IPS-20b (cell line): ENCODE measurements around the gene DHFR2.
"Not testable (repeated sequence)": the region's sequence is repeated elsewhere in the genome, so short reads cannot be mapped to it uniquely, and the experiment has no call there.

Experiments used
- H3K27ac ChIP-seq: one replicate; pipeline ENCODE4 v1.5.1; 2013; ENCODE audit warnings: low read length
- H3K27me3 ChIP-seq: 2 replicates; pipeline ENCODE4 v1.6.1; 2013; ENCODE audit warnings: mild to moderate bottlenecking, low read length, inconsistent platforms; ENCODE audit not compliant: insufficient read depth
- H3K36me3 ChIP-seq: 2 replicates; pipeline ENCODE4 v1.6.1; 2013; ENCODE audit warnings: low read depth, mild to moderate bottlenecking, inconsistent platforms, low read length, moderate library complexity; ENCODE audit not compliant: insufficient read depth
- H3K4me1 ChIP-seq: 2 replicates; pipeline ENCODE4 v1.6.1; 2013; ENCODE audit warnings: mild to moderate bottlenecking, control low read depth, inconsistent platforms, low read length, moderate library complexity; ENCODE audit not compliant: insufficient read depth
- H3K4me3 ChIP-seq: 2 replicates; pipeline ENCODE4 v1.5.1; 2013; ENCODE audit warnings: mild to moderate bottlenecking, low read length, inconsistent platforms
- H3K9ac ChIP-seq: 2 replicates; pipeline ENCODE4 v1.6.1; 2013; ENCODE audit warnings: low read depth, mild to moderate bottlenecking, inconsistent platforms, low read length, moderate library complexity
- H3K9me3 ChIP-seq: 2 replicates; pipeline ENCODE4 v1.6.1; 2013; ENCODE audit warnings: mild to moderate bottlenecking, low read depth, low read length, inconsistent platforms; ENCODE audit not compliant: insufficient read depth

DHFR2 gene

GRCh38 chr3:94062513-94063404 is at the start of gene DHFR2, which contains the start of gene NSUN3:
Gene DHFR2, minus strand, starts transcription at chr3:94062916. Its CDS starts 1,405 bp downstream, at chr3:94061511.
Gene NSUN3, plus strand, starts transcription at chr3:94063061. Its CDS starts 66 bp downstream, at chr3:94063127.
- Histone ChIP-seq H3K4me3 (peak within 1 kb of the TSS; percentile 95), H3K27me3 (no peaks in the 10 kb centered on the region), H3K9me3 (no peaks in the 10 kb centered on the region), H3K4me1 (no peaks in the 10 kb centered on the region; the same call in 1 of the 2 replicates), H3K27ac (peak within 1 kb of the TSS; percentile 84), H3K36me3 (peaks cover 8% of the 10 kb centered on the region; the same call in 1 of the 2 replicates), H3K9ac (peak within 1 kb of the TSS; percentile 97)

- H3K4me3 ChIP-seq, result no peak overlapping the region
- H3K9ac ChIP-seq, result no peak overlapping the region
- H3K27ac ChIP-seq, result no peak overlapping the region
These were observed 48.1 kb upstream of the DHFR2 start for GRCh38 chr3:94110854-94111253.

GRCh38 chr3:94110232-94110631 is 47.5 kb upstream of the DHFR2 start:
- not testable (repeated sequence) for H3K9ac ChIP-seq

More at GRCh38 chr3:94110854-94111253, 48.1 kb upstream of the DHFR2 start:
- no peaks in the 10 kb centered on the region for H3K9me3 ChIP-seq
- peaks cover 3% of the 10 kb centered on the region; the same call in 1 of the 2 replicates for H3K4me1 ChIP-seq
- H3K27me3 ChIP-seq, result no peaks in the 10 kb centered on the region
- H3K36me3 ChIP-seq, result peaks cover 5% of the 10 kb centered on the region; the same call in 1 of the 2 replicates

GRCh38 chr3:94106268-94106667 is 43.6 kb upstream of the DHFR2 start:
- Histone ChIP-seq H3K36me3 (no peaks in the 10 kb centered on the region), H3K4me3 (no peak overlapping the region)

More at GRCh38 chr3:94110232-94110631, 47.5 kb upstream of the DHFR2 start:
- not testable (repeated sequence) for H3K27ac ChIP-seq, H3K9me3 ChIP-seq, H3K27me3 ChIP-seq, H3K4me1 ChIP-seq, H3K4me3 ChIP-seq, H3K36me3 ChIP-seq

GRCh38 chr3:94101860-94102259 is 39.1 kb upstream of the DHFR2 start:
- Histone ChIP-seq H3K4me3 (no peak overlapping the region), H3K27ac (no peak overlapping the region), H3K4me1 (no peaks in the 10 kb centered on the region), H3K9ac (no peak overlapping the region), H3K27me3 (no peaks in the 10 kb centered on the region), H3K36me3 (peaks cover 16% of the 10 kb centered on the region; the same call in 1 of the 2 replicates), H3K9me3 (no peaks in the 10 kb centered on the region)

More at GRCh38 chr3:94106268-94106667, 43.6 kb upstream of the DHFR2 start:
- Histone ChIP-seq H3K4me1 (no peaks in the 10 kb centered on the region), H3K27me3 (no peaks in the 10 kb centered on the region), H3K9me3 (no peaks in the 10 kb centered on the region), H3K9ac (no peak overlapping the region), H3K27ac (no peak overlapping the region)

- no peak overlapping the region for H3K27ac ChIP-seq
- H3K9me3 ChIP-seq, result no peaks in the 10 kb centered on the region
- H3K36me3 ChIP-seq, result peaks cover 30% of the 10 kb centered on the region; the same call in 1 of the 2 replicates
- H3K4me1 ChIP-seq, result no peaks in the 10 kb centered on the region
- no peak overlapping the region for H3K9ac ChIP-seq
- H3K4me3 ChIP-seq, result no peak overlapping the region
- H3K27me3 ChIP-seq, result no peaks in the 10 kb centered on the region
These were observed 36.6 kb upstream of the DHFR2 start for GRCh38 chr3:94099311-94099710.

- Histone ChIP-seq H3K27me3 (no peaks in the 10 kb centered on the region), H3K4me3 (no peak overlapping the region), H3K9ac (no peak overlapping the region), H3K4me1 (no peaks in the 10 kb centered on the region), H3K27ac (no peak overlapping the region), H3K9me3 (no peaks in the 10 kb centered on the region), H3K36me3 (peaks cover 30% of the 10 kb centered on the region; the same call in 1 of the 2 replicates)
These were observed 35.7 kb upstream of the DHFR2 start for GRCh38 chr3:94098452-94098851.

- H3K4me1 ChIP-seq, result no peaks in the 10 kb centered on the region
- H3K27me3 ChIP-seq, result no peaks in the 10 kb centered on the region
- H3K27ac ChIP-seq, result no peak overlapping the region
- H3K4me3 ChIP-seq, result no peak overlapping the region
- H3K9me3 ChIP-seq, result no peaks in the 10 kb centered on the region
- H3K36me3 ChIP-seq, result peaks cover 27% of the 10 kb centered on the region; the same call in 1 of the 2 replicates
- no peak overlapping the region for H3K9ac ChIP-seq
These were observed 32.4 kb upstream of the DHFR2 start for GRCh38 chr3:94095111-94095510.

- Histone ChIP-seq H3K9ac (no peak overlapping the region), H3K4me1 (no peaks in the 10 kb centered on the region), H3K27ac (no peak overlapping the region), H3K36me3 (peaks cover 17% of the 10 kb centered on the region; the same call in 1 of the 2 replicates), H3K4me3 (no peak overlapping the region), H3K27me3 (no peaks in the 10 kb centered on the region), H3K9me3 (no peaks in the 10 kb centered on the region)
These were observed 30.4 kb upstream of the DHFR2 start for GRCh38 chr3:94093151-94093550.

GRCh38 chr3:94092086-94092485 is 29.4 kb upstream of the DHFR2 start:
- no peak overlapping the region for H3K4me3 ChIP-seq
- H3K9me3 ChIP-seq, result no peaks in the 10 kb centered on the region
- H3K36me3 ChIP-seq, result peaks cover 14% of the 10 kb centered on the region; the same call in 1 of the 2 replicates
- H3K9ac ChIP-seq, result no peak overlapping the region
- no peak overlapping the region for H3K27ac ChIP-seq
- no peaks in the 10 kb centered on the region for H3K4me1 ChIP-seq
- no peaks in the 10 kb centered on the region for H3K27me3 ChIP-seq

GRCh38 chr3:94089126-94089525 is 26.4 kb upstream of the DHFR2 start:
- H3K9me3 ChIP-seq, result no peaks in the 10 kb centered on the region
- H3K27ac ChIP-seq, result no peak overlapping the region
- no peaks in the 10 kb centered on the region for H3K36me3 ChIP-seq
- no peaks in the 10 kb centered on the region for H3K4me1 ChIP-seq
- no peak overlapping the region for H3K9ac ChIP-seq
- H3K4me3 ChIP-seq, result no peak overlapping the region
- H3K27me3 ChIP-seq, result no peaks in the 10 kb centered on the region

- no peaks in the 10 kb centered on the region for H3K27me3 ChIP-seq
- no peaks in the 10 kb centered on the region for H3K9me3 ChIP-seq
- H3K4me3 ChIP-seq, result no peak overlapping the region
- no peak overlapping the region for H3K9ac ChIP-seq
- H3K4me1 ChIP-seq, result no peaks in the 10 kb centered on the region
- H3K27ac ChIP-seq, result no peak overlapping the region
- no peaks in the 10 kb centered on the region for H3K36me3 ChIP-seq
These were observed 20.5 kb upstream of the DHFR2 start for GRCh38 chr3:94083261-94083660.
